HG03135 (cell line): ENCODE data around the gene WDR20.

Experiments
- ATAC-seq: cut with Tn5 transposase; IDR thresholded peaks from one replicate; pipeline ENCODE4 v1.9.1; 2021; ENCODE audit warnings: mild to moderate bottlenecking, moderate library complexity; ENCODE audit not compliant: unreplicated experiment

The WDR20 gene

DNA sequence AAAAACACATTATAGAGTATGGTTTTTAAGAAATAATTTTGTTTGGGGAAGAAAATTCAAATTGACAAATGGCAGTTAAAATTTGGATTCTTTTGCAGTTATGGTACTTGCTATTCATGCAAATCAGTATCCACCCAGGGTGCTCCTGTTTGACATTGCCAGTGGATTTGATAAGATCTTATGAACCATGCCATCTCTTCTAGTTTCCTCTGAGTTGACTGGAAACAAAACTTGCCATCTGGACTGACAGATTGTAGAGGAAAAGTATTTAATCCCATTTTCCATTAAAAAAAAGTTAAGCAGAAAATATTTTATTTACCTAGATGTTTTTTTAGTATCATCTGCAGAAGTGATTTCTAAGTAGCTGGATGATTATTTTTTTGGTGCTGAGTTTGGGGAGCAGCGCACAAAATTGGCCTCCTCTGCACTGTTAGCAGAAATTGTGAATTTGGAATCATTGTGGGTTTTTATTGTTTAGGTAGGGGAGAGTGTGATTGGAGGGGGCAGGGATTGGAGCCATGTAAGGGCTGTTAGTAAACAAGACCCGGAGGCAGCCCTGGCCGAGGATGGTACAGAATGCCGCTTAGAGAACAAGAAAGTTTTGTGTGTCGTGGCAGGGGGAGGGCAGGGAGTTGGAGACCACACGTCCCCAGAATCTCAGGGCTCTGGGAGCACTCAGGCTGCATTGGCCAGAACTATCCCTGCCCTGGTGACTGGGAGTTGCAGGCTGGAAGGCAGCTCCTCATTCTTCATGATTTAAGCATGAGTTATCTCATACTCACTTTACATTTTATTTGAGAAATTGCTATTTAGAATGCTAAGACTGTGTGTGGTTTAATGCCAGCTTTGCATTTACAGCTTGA is 56.6 kb downstream of the WDR20 start:
- no peak for ATAC-seq

DNA sequence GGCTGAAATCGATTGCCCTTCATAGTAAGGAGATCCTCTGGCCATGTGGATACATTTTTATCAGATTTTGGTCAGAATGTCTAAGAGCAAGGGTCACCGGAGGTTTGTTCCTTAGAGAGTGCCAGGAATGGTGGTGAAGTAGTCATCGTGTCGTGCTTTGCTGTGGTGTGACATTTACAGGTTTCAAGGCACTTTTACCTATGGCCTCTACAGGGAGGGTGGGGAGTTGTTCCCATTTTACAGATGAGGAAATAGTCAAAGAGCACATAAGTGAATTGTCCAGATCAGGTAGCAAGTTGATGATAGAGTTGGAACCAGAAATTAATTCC is 57.2 kb downstream of the WDR20 start:
- no peak for ATAC-seq

DNA sequence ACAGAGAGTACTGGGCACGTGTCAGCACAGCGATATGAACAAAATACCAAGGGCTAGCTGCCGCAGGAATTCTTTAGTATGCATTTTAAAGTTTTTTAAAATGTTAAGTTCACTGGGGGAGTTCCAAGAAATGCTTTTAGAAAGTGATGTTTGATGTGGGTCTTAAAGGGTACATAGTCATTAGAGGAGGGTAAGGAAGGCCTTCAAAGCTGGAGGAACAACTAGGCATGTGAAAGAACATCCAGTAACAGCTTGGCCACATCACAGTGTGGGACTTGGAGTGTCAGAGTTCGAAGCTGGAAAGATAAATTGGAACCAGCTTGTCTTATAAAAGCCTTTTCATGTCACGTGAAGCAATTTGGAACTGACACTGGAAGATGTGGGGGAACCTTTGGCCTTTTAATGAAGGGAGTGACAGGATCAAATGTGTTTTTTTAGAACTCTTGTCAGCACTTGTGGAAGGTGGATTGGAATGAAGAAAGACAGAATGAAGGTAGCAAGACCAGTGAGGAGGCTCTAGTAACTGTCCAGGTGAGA is 57.7 kb downstream of the WDR20 start:
- no peak for ATAC-seq

DNA sequence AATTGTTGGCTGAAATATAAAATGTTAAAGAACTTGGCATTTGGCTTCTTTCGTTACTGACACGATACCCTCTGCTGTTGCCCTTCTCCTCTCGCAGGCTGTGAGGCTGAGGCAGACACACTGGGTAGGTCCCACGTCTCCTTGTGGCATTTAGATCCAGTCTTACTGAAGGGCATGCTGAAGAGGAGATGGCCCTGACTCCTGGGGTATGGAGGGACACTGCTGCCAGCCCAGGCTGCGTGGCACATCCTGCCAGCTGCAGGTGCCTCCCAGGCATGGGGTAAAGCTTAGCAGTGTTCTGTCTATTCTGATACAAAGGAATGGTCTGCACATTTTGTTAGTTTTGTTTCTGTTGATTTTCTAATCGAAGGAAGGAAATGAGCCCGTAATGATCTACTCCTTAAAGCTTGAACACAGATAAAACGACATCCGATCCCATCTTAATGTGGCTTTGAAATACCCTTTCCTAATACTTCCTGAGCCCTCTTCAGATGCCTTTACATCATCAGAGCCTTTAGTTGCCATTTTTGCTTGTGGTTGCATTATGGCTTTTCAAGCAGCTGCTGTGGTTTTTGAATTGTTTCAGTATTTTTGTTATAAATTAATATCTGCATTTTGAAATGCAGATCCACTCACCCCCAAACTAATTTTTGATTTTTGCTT is 61.1 kb downstream of the WDR20 start:
- ATAC-seq = no peak

DNA sequence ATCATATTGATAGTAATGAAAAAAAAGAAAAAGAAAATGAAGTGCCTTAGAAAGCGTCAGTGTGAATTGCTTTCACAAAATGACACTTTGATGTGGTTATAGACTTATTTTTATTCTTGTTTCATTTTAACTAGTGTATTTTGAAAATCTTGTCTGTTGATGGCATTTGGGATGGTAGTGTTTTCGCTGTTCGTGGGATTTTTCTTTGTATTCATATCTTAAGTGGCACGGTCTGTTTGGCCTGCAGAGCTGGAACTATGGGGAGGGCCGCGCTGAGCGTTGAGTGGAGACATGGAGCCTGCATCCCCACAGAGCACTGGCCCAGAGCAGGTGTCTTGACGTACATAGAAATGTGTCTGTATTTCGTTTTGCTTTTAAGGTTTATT is 61.6 kb downstream of the WDR20 start:
- ATAC-seq = no peak

DNA sequence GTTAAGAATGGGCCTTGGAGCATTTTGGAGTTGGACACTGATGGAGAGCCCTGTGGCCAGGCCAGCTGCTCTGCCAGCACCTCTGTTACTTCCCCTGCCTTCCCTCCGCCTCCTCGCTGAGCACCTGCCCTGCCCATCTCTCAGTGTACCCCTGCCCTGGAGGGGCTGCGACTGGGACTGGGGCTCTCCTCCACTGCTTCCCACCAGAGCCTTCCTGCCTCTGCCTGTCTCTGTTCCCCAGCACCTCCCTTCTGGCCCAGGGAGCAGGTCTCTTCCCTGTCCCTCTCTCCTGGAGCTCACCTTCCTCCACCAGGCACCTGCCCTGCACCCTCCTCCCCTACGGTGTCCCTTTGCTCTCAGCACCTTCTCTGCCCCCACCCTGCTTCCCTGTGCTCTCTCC is 62.1 kb downstream of the WDR20 start:
- no peak for ATAC-seq

DNA sequence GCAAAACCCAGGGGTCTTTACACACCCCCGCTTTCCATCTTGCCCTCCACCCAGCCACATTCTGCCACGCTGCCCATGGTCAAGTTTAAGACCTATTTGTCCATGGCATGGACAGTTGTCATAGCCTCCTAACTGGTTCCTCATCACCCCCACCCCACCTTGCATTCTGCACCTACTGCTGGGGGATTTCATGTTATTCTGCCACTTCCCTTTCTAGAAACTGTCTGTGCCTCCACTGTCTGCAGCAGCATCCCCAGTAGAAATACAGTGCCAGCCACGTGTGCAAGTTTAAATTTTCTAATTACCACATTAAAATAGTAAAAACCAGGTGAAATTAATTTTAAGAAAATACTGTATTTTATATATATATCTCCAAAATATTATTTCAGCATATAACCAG is 63.2 kb downstream of the WDR20 start:
- no peak for ATAC-seq

DNA sequence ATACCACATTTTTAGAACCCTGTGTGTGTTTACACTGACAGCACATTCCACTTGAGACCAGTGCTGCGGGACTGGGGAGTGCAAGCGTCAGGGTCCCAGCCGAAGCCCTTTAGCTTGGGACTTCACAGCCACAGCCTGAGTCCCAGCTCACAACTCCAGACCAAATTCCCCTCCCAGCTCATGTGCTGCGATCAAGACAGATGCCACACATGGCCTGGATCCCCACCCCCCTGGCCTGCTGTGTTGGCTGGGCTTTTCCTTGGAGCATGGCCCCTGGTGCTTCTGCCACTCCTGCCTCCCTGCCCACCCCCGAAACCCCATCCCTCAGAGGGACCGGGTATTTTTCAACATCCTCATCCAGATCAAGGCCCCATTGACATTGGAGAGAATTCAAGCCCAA is 63.7 kb downstream of the WDR20 start:
- ATAC-seq = no peak

DNA sequence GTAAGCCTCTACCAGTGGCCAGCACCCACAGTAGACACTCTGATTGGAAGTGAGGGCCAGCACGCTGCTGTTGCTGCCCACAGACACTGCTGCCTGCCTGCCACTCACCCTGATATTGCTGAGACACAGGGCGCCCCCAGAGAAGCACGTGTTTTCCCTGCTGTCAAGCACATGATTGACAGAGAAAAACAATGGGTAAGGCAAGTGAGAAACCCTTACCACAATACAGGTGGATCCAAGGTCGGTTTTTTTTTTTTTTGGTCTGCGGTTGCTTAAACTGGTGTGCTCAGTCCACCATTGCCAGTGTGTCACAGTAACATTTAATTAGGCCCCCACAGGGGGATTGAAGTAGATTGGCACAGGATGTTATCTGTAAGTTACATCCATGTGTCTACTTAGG is 65.9 kb downstream of the WDR20 start:
- ATAC-seq = no peak

DNA sequence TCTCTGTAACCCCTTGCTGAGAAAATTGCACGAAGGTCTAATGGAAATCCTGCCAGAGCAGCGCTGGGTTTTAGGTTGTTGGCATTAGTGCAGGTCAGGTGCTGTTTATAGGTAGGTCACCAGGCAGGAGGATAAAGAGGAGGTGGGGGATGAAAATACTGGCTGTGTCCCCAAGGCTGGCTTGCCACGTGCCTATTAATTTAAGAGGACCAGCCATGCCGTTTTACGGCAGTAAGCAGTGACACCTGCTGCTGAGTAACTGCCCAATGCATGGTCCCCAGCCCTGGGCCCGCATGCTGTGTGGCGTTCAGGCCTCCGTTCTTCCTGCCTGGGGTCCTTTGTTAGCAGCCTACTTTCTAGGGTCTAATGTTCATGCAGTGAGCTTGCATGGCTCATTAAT is 67.2 kb downstream of the WDR20 start:
- ATAC-seq = no peak

DNA sequence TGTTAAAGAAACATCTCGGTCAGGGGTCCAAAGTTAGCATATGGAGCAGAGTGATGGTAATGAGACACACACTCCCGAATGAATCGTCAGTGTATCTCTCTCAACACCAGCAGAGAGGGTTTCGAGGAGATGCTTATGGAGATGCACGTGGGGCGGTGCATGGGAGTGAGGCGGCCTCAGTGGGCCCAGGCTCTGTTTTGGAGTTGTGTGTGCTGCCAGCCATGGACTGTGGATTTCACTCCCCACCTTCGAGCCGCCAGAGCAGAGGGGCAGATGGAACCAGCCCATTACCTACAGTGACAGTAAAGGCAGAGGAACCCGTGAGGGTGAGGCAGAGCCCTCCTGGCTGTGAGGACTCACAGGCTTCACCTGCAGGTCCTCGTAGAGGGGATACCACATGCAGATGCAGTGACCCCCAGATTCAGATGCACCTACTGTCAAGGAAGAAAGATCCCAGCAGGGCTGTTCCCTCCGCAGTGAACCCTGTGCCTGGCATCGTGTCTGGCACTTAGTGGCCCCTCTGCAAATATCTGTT is 68.2 kb downstream of the WDR20 start:
- no peak for ATAC-seq

DNA sequence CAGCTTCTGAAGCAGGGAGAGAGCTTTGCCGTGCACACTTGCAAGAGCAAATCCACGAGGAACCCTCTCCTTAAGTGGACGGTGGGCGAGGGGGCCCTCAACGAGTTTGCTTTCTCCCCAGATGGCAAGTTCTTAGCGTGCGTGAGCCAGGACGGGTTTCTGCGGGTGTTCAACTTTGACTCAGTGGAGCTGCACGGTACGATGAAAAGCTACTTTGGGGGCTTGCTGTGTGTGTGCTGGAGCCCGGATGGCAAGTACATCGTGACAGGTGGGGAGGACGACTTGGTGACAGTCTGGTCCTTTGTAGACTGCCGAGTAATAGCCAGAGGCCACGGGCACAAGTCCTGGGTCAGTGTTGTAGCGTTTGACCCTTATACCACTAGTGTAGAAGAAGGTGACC is 69.0 kb downstream of the WDR20 start:
- no peak for ATAC-seq

DNA sequence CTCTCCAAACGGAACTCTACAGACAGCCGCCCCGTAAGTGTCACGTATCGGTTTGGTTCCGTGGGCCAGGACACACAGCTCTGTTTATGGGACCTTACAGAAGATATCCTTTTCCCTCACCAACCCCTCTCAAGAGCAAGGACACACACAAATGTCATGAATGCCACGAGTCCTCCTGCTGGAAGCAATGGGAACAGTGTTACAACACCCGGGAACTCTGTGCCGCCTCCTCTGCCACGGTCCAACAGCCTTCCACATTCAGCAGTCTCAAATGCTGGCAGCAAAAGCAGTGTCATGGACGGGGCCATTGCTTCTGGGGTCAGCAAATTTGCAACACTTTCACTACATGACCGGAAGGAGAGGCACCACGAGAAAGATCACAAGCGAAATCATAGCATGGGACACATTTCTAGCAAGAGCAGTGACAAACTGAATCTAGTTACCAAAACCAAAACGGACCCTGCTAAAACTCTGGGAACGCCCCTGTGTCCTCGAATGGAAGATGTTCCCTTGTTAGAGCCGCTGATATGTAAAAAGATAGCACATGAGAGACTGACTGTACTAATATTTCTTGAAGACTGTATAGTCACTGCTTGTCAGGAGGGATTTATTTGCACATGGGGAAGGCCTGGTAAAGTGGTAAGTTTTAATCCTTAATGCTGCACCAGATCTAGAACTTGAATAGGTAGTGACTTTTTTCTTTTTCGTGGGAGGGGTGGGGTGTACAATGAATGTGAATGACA is 69.7 kb downstream of the WDR20 start:
- no peak for ATAC-seq

DNA sequence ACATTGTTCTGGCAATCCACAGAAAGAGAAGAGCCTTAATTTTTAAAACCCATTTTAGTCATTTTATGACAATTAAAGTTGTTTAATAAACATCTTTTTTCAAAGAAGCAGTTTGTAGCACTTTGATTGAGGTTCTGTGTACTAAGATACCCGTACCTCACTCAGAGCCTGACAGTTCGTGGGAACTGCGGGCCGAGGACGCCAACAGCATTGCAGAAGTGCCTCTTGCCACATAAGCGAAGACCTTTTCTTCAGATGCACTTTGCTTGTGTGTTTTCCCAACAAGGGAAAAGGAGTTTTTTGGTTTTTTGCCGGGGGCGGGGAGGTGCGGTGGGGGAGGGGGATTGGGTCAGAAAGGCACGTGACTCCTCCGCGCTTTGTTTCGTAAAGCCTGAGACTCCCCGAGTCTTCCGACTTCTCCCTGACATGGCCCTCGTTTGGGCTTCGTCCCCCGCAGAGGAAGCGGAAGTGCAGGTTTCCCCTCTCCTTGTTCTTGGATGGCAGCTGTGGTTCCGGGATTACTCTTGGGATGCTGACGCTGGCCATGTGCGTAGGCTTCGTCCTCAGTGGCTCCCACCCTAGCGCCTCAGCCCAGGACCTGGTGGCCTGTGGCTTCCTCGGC is 70.8 kb downstream of the WDR20 start:
- no peak for ATAC-seq

DNA sequence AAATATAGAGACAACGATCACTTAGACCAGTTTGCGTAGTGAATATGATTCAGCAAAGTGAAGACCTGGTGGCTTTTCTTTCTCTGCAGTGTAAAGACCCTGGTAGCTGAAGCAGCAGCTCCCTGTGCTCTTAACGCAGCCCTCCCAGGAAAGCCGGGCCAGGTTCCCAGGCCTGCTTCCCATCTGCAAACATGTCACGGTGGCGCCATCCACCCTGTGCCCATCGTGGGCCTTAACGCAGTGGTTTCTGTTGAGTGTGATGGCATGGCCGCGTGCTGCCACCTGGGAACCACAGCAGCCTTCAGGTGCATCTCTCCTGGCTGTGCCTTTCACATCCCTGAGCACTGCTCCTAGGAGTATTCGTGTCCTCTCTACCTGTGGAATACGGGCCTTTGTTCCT is 71.5 kb downstream of the WDR20 start:
- no peak for ATAC-seq

DNA sequence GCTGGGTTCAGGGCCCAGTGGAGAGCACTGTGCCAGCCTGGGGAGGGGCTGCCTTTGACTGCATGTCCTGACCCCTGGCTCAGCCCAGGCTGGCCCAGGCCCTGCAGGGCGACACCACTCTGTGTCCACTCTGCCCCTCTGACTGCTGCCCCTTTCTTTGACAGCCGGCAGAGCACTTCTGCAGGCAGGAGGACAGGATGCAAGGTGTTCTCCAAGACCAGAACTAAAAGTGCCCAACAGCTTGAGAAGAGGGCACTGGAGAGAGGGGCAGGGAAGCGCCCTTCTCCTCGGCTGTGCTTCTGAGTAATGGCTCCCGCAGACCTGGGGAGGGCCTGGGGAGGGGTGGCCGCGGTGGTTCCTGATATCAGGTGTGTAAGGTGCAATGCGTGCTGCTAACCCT is 72.7 kb downstream of the WDR20 start:
- no peak for ATAC-seq

DNA sequence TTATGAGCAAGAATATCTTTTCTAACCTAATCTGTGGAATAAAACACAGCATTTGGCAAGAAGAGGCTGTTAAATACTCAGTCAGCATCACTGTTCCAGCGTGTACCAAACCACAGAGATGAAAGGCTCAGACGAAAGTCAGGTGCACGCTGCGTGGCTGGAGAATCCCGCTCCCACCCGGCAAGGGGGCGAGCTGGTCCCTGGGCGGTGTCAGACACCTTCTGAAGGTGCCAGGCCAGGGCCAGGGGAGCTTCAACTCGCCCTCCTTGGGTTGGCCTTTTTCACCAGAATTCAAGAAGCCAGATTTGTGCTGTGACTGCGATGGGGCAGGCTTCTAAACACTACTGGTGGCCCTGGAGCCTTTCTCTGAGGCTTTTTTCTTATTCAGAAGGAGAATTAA is 73.1 kb downstream of the WDR20 start:
- ATAC-seq = no peak

DNA sequence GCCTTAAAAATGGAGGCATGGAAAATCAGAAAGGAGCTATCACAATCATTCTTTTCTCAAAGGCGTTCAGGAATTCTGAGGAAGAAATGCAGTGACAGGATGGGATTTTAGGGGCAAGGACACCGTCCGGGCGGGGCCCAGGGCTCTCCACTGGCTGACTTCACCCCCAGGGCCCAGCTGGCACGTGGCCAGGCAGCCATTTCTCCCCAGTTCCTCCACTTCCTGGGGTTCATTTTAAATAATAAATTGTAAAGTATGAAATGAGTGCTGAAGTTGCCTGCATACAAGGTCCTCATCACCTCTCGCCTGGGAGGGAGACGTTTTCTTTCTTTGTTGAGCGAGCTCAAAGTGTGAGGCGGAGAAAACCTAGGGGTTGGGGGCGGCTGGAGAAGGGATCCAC is 73.8 kb downstream of the WDR20 start:
- ATAC-seq = no peak

DNA sequence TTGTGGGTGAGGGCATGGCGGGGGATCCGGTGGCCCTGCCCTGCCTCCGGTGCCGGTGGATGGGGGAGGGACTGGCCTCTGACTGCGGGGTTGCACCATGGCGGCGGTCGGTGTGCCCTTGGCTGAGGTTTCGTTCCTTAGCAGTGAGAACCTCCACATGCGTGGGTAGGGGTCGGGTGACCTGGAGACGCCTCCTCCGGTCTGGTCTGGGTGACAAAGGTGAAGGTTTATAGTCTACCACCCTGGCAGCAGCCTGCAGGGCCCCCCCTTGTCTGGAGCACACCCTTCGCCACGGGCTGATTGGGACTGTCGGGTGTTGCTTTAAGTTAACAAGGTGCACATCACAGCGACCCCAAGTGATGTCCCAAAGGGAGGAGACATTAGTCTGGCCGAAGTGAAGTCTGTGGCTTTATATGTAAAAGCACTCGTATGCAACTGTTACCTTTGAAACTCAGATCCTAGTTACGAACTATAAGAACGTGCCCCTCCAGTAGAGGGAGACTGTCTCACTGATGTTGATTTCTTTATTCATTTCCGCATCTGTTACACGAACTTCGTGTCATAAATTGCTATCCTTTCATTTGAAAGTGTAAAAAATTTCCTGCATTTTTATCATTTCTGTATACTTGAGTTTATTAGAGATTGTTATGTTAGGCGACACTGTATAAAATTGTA is 74.4 kb downstream of the WDR20 start:
- no peak for ATAC-seq

DNA sequence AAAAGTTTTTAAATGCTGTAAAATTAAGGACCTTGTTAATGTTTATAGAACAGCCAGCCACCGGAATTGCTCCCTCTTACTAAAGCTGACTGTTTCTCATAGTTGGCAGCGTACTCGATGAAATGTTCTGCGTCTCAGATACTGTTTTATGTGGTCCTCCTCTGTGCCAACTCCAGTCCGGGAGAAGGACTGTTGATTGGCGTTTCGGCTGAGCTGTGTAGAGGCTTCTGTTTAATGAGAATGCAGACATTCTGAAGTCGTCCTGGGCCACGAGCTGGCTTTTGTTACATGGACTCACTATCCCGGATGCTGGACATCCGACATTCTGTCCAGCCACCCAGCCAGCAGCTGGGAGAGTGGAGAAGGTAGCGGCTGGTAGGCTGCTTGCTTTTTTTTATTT is 75.4 kb downstream of the WDR20 start:
- no peak for ATAC-seq
